PC-3 (cell line): Measurements from ENCODE around the gene LIM2. TPM values are rescaled to one million over a fixed set of nuclear protein-coding genes. Genes with fewer than 3 reads are reported as not detected.
A peak's percentile ranks its signal among the peaks of the same experiment; 100 is the strongest.

ENCODE experiments used
- ATAC-seq: fragments of 200-7000 bp; cut with Tn5 transposase; 2 replicates; pipeline ENCODE4 v1.9.1; 2020; ENCODE audit warnings: mild to moderate bottlenecking, moderate library complexity
- BruUV-seq: library from RNA; stranded (reverse); fragments of 400-500 nt; replicated peaks from 2 replicates; lab custom pipeline; 2021; lab: Mats Ljungman, UMichigan
- CTCF ChIA-PET: fragments of 300-600 bp; sonication (Branson Sonifier 250); formaldehyde crosslinking; loops from one replicate; lab custom pipeline; 2022; ENCODE audit warnings: antibody characterized with exemption; lab: Charles Lee
- POLR2A ChIA-PET: fragments of 300-600 bp; sonication (Branson Sonifier 250); formaldehyde crosslinking; loops from one replicate; lab custom pipeline; 2022; ENCODE audit warnings: antibody characterized with exemption; ENCODE audit not compliant: unreplicated experiment; lab: Charles Lee
- DNase-seq: peaks from one replicate; pipeline ENCODE4 v3.0.0-alpha.2; 2015
- H2AFZ ChIP-seq: fragments of 300-600 bp; sonication (generic); 2 replicates; pipeline ENCODE4 v1.6.0; 2016; ENCODE audit warnings: antibody characterized with exemption, low read length
- H3F3A ChIP-seq: fragments of 300-600 bp; sonication (generic); one replicate; pipeline ENCODE4 v1.6.0; 2017; ENCODE audit warnings: antibody characterized with exemption, low read length, control low read depth, mild to moderate bottlenecking; ENCODE audit not compliant: unreplicated experiment
- H3K27ac ChIP-seq: fragments of 300-600 bp; sonication (generic); 2 replicates; pipeline ENCODE4 v1.5.1; 2016; ENCODE audit warnings: mild to moderate bottlenecking, low read length
- H3K27me3 ChIP-seq: fragments of 300-600 bp; sonication (generic); 2 replicates; pipeline ENCODE4 v1.6.1; 2016; ENCODE audit warnings: low read length, mixed read lengths
- H3K36me3 ChIP-seq: fragments of 300-600 bp; sonication (generic); 2 replicates; pipeline ENCODE4 v1.6.1; 2016; ENCODE audit warnings: low read depth, mixed run types, low read length, mixed read lengths
- H3K4me1 ChIP-seq: fragments of 300-600 bp; sonication (generic); 2 replicates; pipeline ENCODE4 v1.5.1; 2016; ENCODE audit warnings: low read length; ENCODE audit not compliant: insufficient read depth
- H3K4me2 ChIP-seq: fragments of 300-600 bp; sonication (generic); 2 replicates; pipeline ENCODE4 v1.6.0; 2016; ENCODE audit warnings: low read length
- H3K4me3 ChIP-seq: fragments of 300-600 bp; sonication (generic); 2 replicates; pipeline ENCODE4 v1.5.1; 2016; ENCODE audit warnings: mild to moderate bottlenecking, low read length, mixed read lengths
- H3K79me2 ChIP-seq: fragments of 300-600 bp; sonication (generic); 2 replicates; pipeline ENCODE4 v1.6.1; 2017; ENCODE audit warnings: low read length, mixed read lengths
- H3K9ac ChIP-seq: fragments of 300-600 bp; sonication (generic); 2 replicates; pipeline ENCODE4 v1.6.0; 2016; ENCODE audit warnings: mild to moderate bottlenecking, low read length
- H3K9me2 ChIP-seq: fragments of 300-600 bp; sonication (generic); replicated peaks from 2 replicates; pipeline ENCODE4 v1.6.1; 2016; ENCODE audit warnings: mixed run types, low read length, mixed read lengths
- H3K9me3 ChIP-seq: fragments of 300-600 bp; sonication (generic); 2 replicates; pipeline ENCODE4 v1.6.1; 2016; ENCODE audit warnings: low read length, mixed read lengths
- H4K20me1 ChIP-seq: fragments of 300-600 bp; sonication (generic); 2 replicates; pipeline ENCODE4 v1.6.1; 2016; ENCODE audit warnings: low read length, mixed read lengths
- CTCF ChIP-seq: fragments of 300-600 bp; sonication (generic); conservative IDR thresholded peaks from 2 replicates; pipeline ENCODE4 v1.5.1; 2017; ENCODE audit warnings: antibody characterized with exemption, low read depth, mild to moderate bottlenecking, low read length
- EZH2 ChIP-seq: fragments of 300-600 bp; sonication (generic); IDR thresholded peaks from one replicate; pipeline ENCODE4 v1.6.1; 2017; ENCODE audit warnings: antibody characterized with exemption, mild to moderate bottlenecking, low read length; ENCODE audit not compliant: unreplicated experiment
- EZH2phosphoT487 ChIP-seq: fragments of 300-600 bp; sonication (generic); IDR thresholded peaks from 2 replicates; pipeline ENCODE4 v1.6.1; 2018; ENCODE audit warnings: mild to moderate bottlenecking, antibody characterized with exemption, low read length, borderline replicate concordance
- intact Hi-C: fragments of 100-400 bp; cut with micrococcal nuclease; formaldehyde crosslinking; loops from 2 replicates; pipeline ENCODE4 v1.9.0; 2023
- total RNA-seq: library from RNA; depleted of rRNA; stranded (reverse); fragments of >200 nt; gene quantifications from 2 replicates; pipeline ENCODE4 v1.2.3, GENCODE V29; 2014

The LIM2 gene
- total RNA-seq, 1 experiment from 2014 or later, result not detected

- H3K9me3 ChIP-seq, result no peaks in the 10 kb centered on the region
- DNase-seq (no peak), ATAC-seq (no peak)
- BruUV-seq, result no TSS peak
- H3K4me1 ChIP-seq, result peaks cover 9% of the 10 kb centered on the region
- no peak overlapping the region for H3K9ac ChIP-seq
- no peak overlapping the region for H3K4me3 ChIP-seq
- no peaks in the 10 kb centered on the region for H3K9me2 ChIP-seq
- no peaks in the 10 kb centered on the region for H4K20me1 ChIP-seq
- peaks cover 34% of the 10 kb centered on the region for H3K36me3 ChIP-seq
- H3K27me3 ChIP-seq, result no peaks in the 10 kb centered on the region
- POLR2A ChIA-PET, result no interaction called here
- no peak overlapping the region for H2AFZ ChIP-seq
- intact Hi-C loops, result no loop called here
- H3K79me2 ChIP-seq, result 0 out of 2 replicates have a peak, but pooled peaks cover 4% of the 10 kb centered on the region
- peak overlapping the region; percentile 44 for H3K27ac ChIP-seq
- CTCF ChIA-PET, result no interaction called here
- no peak overlapping the region for H3K4me2 ChIP-seq
- H3F3A ChIP-seq, result no peaks in the 10 kb centered on the region
- TF ChIP-seq EZH2phosphoT487 (no peak), CTCF (no peak), EZH2 (no peak)
Observed at GRCh38 chr19:51351266-51351990, 36.3 kb downstream of the LIM2 start.

- H3K79me2 ChIP-seq, result no peaks in the 10 kb centered on the region
- DNase-seq, result no peak
- peaks cover 9% of the 10 kb centered on the region for H3K4me1 ChIP-seq
- H3K36me3 ChIP-seq, result peaks cover 33% of the 10 kb centered on the region
- H3F3A ChIP-seq, result no peaks in the 10 kb centered on the region
- ChIA-PET POLR2A (no interaction called here), CTCF (no interaction called here)
- intact Hi-C loops, result no loop called here
- no peak overlapping the region for H3K9ac ChIP-seq
- H3K27me3 ChIP-seq, result no peaks in the 10 kb centered on the region
- no peaks in the 10 kb centered on the region for H3K9me2 ChIP-seq
- no peak overlapping the region for H3K4me3 ChIP-seq
- H3K4me2 ChIP-seq, result no peak overlapping the region
- H3K9me3 ChIP-seq, result no peaks in the 10 kb centered on the region
- ATAC-seq, result no peak
- no peaks in the 10 kb centered on the region for H4K20me1 ChIP-seq
- no peak overlapping the region for H3K27ac ChIP-seq
- TF ChIP-seq CTCF (no peak), EZH2phosphoT487 (no peak), EZH2 (no peak)
- H2AFZ ChIP-seq, result no peak overlapping the region
- no TSS peak for BruUV-seq
Observed at GRCh38 chr19:51347209-51347928, 40.4 kb downstream of the LIM2 start.

GRCh38 chr19:51346742-51347141, 41.0 kb downstream of the LIM2 start:
- Histone ChIP-seq H3K4me1 (peaks cover 13% of the 10 kb centered on the region), H3K4me2 (no peak overlapping the region), H3K9me3 (no peaks in the 10 kb centered on the region), H3F3A (no peaks in the 10 kb centered on the region), H4K20me1 (no peaks in the 10 kb centered on the region), H3K36me3 (peaks cover 30% of the 10 kb centered on the region), H3K9me2 (no peaks in the 10 kb centered on the region), H3K9ac (no peak overlapping the region), H3K79me2 (no peaks in the 10 kb centered on the region), H2AFZ (no peak overlapping the region), H3K4me3 (no peak overlapping the region), H3K27ac (no peak overlapping the region), H3K27me3 (no peaks in the 10 kb centered on the region)
- DNase-seq, result no peak
- BruUV-seq, result no TSS peak
- ATAC-seq, result no peak
- intact Hi-C loops, result no loop called here
- ChIA-PET CTCF (no interaction called here), POLR2A (no interaction called here)
- TF ChIP-seq EZH2phosphoT487, result no peak
- no peak for TF ChIP-seq EZH2
- peak; percentile 32; the same call in 1 of the 2 replicates for TF ChIP-seq CTCF
